GM12873 (cell line): ENCODE data around the gene PEPD.

ENCODE experiments used
- CTCF ChIP-seq: IDR thresholded peaks from 2 replicates; pipeline ENCODE4 v1.5.1; 2012; ENCODE audit warnings: low read depth, mild to moderate bottlenecking, moderate library complexity, low read length, control low read depth; ENCODE audit not compliant: insufficient read depth; ENCODE audit errors: missing control alignments

Gene PEPD

DNA sequence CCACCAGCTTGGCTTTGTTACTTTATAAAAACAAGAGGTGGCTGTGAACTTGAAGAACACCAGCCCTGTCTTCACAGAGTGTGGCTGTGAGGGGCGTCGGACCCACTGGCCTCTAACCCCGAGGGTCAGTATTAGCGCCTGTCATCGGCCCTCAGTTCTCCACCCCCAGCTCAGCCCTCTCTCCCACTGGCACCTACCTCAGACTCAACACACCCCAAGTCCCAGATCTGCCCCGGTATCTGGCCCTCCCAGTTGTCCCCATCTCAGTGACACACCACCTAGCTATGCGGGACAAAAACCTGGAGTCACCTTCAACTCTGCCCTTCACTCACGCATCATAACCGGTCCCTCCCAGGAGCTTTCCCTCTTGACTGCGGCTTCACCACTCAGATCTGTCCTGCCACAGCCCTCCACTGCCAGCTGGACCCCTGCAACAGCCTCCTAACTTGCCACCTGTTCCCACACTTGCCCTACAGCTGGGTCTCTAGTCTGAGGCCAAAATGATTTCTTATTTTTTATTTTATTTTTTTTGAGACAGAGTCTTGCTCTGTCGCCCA, 45.4 kb downstream of the PEPD start:
- TF ChIP-seq CTCF: no peak

DNA sequence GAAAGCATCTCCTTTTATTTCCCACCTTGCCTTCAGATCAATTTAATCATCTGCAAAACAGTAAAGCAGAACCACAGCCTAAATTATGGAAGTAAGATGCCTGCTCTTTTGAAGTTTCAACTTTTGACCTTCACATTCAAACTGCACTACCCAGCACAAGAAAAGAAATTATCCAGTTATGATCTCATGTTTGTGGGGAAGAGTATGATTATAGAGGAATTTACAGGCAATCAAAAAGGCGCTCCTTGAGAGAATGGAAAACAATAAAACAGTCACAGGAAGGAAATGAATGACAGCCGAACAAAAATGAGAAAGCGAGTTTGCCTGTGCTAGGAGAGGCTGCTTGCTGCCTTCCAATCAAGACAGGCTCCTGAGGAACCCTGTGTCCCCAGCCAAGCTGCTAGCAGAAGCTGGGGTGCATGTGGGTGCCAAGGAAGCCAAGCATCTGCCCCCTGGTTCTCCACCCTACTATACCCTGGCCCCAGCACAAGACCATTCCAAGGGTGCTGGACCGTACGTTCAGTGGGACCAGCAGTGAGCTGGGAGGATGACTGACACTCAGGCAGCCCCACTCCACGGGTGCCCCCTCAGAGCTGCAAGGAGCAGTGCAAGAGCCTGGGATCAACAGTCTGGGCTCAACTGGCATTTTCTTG, 47.8 kb downstream of the PEPD start:
- no peak for TF ChIP-seq CTCF

GRCh38 chr19:33472691-33473652, 48.6 kb downstream of the PEPD start:
- no peak for TF ChIP-seq CTCF

- no peak for TF ChIP-seq CTCF
Observed at GRCh38 chr19:33472226-33472625, 49.4 kb downstream of the PEPD start.

- no peak for TF ChIP-seq CTCF
Observed at GRCh38 chr19:33471111-33471996, 50.2 kb downstream of the PEPD start.

GRCh38 chr19:33470686-33471085, 50.9 kb downstream of the PEPD start:
- TF ChIP-seq CTCF: no peak
